Keratinocyte (primary cell): ENCODE measurements around the gene GDPD5. TPM values are rescaled to one million over a fixed set of nuclear protein-coding genes. Genes with fewer than 3 reads are reported as not detected.
"Not testable (repeated sequence)": the region's sequence is repeated elsewhere in the genome, so short reads cannot be mapped to it uniquely, and the experiment has no call there.

Experiments
- DNase-seq: peaks from one replicate; pipeline ENCODE4 v3.0.0-alpha.2; 2011; ENCODE audit warnings: low read depth, missing footprints, low spot score
- FAIRE-seq: peaks from 2 replicates; lab custom pipeline; 2011; peaks lifted over from hg19 to GRCh38; lab: Jason Lieb, UNC
- H2AFZ ChIP-seq: 2 replicates; pipeline ENCODE4 v1.6.0; 2012; ENCODE audit warnings: low read length, control low read depth, inconsistent platforms; ENCODE audit not compliant: control insufficient read depth
- H3K27ac ChIP-seq: 2 replicates; pipeline ENCODE4 v1.5.1; 2011; ENCODE audit warnings: low read length; ENCODE audit not compliant: control insufficient read depth, insufficient read depth
- H3K27me3 ChIP-seq: 3 replicates; pipeline ENCODE4 v1.6.0; 2011; ENCODE audit warnings: low read length; ENCODE audit not compliant: control insufficient read depth, insufficient read depth; ENCODE audit errors: extremely low read depth
- H3K36me3 ChIP-seq, 2 experiments: 2 replicates in 1 of 2; 3 replicates in 1 of 2; pipeline ENCODE4 v1.5.1; 2011; ENCODE audit warnings: low read length in 2 of 2, mild to moderate bottlenecking in 1 of 2; ENCODE audit not compliant: control insufficient read depth in 2 of 2, insufficient read depth in 2 of 2; ENCODE audit errors: extremely low read depth in 1 of 2
- H3K4me1 ChIP-seq: 3 replicates; pipeline ENCODE4 v1.5.1; 2011; ENCODE audit warnings: low read length; ENCODE audit not compliant: control insufficient read depth, insufficient read depth; ENCODE audit errors: extremely low read depth
- H3K4me2 ChIP-seq: 3 replicates; pipeline ENCODE4 v1.6.0; 2011; ENCODE audit warnings: low read depth, low read length; ENCODE audit not compliant: control insufficient read depth, insufficient read depth; ENCODE audit errors: extremely low read depth
- H3K4me3 ChIP-seq, 3 experiments: fragments of 200-600 bp in 1 of 3; sonication (generic) in 1 of 3; 2 replicates in 2 of 3; 3 replicates in 1 of 3; pipeline ENCODE4 v1.5.1; 2011 to 2016; ENCODE audit warnings: low read length in 3 of 3, mild to moderate bottlenecking in 3 of 3, control low read depth in 2 of 3, inconsistent platforms in 1 of 3, low read depth in 1 of 3, mixed read lengths in 1 of 3, mixed run types in 1 of 3, moderate library complexity in 1 of 3; ENCODE audit not compliant: control insufficient read depth in 2 of 3, insufficient read depth in 2 of 3; ENCODE audit errors: extremely low read depth in 1 of 3
- H3K79me2 ChIP-seq: 2 replicates; pipeline ENCODE4 v1.6.0; 2012; ENCODE audit warnings: low read length; ENCODE audit not compliant: control insufficient read depth, insufficient read depth
- H3K9ac ChIP-seq: 3 replicates; pipeline ENCODE4 v1.6.0; 2011; ENCODE audit warnings: low read length; ENCODE audit not compliant: control insufficient read depth, insufficient read depth; ENCODE audit errors: extremely low read depth
- H3K9me1 ChIP-seq: 3 replicates; pipeline ENCODE4 v1.6.0; 2011; ENCODE audit warnings: low read length; ENCODE audit not compliant: control insufficient read depth, insufficient read depth; ENCODE audit errors: extremely low read depth
- H3K9me3 ChIP-seq: 2 replicates; pipeline ENCODE4 v1.5.1; 2012; ENCODE audit warnings: low read depth, low read length; ENCODE audit not compliant: control insufficient read depth
- H4K20me1 ChIP-seq: 3 replicates; pipeline ENCODE4 v1.6.0; 2011; ENCODE audit warnings: low read length; ENCODE audit not compliant: control insufficient read depth, insufficient read depth; ENCODE audit errors: extremely low read depth
- CTCF ChIP-seq, 3 experiments: IDR thresholded peaks in 1 of 3; conservative IDR thresholded peaks in 1 of 3; optimal IDR thresholded peaks in 1 of 3; 2 replicates in 2 of 3; 3 replicates in 1 of 3; pipeline versions ENCODE3 to v1.5.1; 2011; ENCODE audit warnings: low read length in 3 of 3, mild to moderate bottlenecking in 3 of 3, moderate library complexity in 2 of 3, control low read depth in 1 of 3, inconsistent platforms in 1 of 3; ENCODE audit not compliant: insufficient read depth in 2 of 3; ENCODE audit errors: extremely low read depth in 1 of 3
- EZH2 ChIP-seq: IDR thresholded peaks from one replicate; pipeline ENCODE4 v1.6.1; 2012; ENCODE audit warnings: inconsistent platforms, mild to moderate bottlenecking, low read length, moderate library complexity
- dilution Hi-C: fragments of 300-500 bp; cut with MboI; formaldehyde crosslinking; loops from one replicate; pipeline ENCODE4 v1.7.0; 2020; ENCODE audit warnings: low sequenced_read_pairs; ENCODE audit not compliant: extremely low pct_ligation_motif_present
- polyA plus RNA-seq, 5 experiments: library from polyadenylated mRNA; depleted of rRNA in 3 of 5; stranded (reverse) in 3 of 5; stranded (forward) in 1 of 5; unstranded in 1 of 5; fragments of >200 nt; gene quantifications; 1 replicate in 1 of 5; 2 replicates in 3 of 5; 3 replicates in 1 of 5; pipeline versions ENCODE4 v1.2.1 to v1.2.3, GENCODE V29; 2011 to 2012; ENCODE audit warnings: missing spikeins in 2 of 5, low read depth in 1 of 5, low replicate concordance in 1 of 5

The GDPD5 gene
- polyA plus RNA-seq, 1 donor (not counting 4 experiments of a cell fraction or from before 2014, with no cell fraction given) = 2.1 TPM

DNA sequence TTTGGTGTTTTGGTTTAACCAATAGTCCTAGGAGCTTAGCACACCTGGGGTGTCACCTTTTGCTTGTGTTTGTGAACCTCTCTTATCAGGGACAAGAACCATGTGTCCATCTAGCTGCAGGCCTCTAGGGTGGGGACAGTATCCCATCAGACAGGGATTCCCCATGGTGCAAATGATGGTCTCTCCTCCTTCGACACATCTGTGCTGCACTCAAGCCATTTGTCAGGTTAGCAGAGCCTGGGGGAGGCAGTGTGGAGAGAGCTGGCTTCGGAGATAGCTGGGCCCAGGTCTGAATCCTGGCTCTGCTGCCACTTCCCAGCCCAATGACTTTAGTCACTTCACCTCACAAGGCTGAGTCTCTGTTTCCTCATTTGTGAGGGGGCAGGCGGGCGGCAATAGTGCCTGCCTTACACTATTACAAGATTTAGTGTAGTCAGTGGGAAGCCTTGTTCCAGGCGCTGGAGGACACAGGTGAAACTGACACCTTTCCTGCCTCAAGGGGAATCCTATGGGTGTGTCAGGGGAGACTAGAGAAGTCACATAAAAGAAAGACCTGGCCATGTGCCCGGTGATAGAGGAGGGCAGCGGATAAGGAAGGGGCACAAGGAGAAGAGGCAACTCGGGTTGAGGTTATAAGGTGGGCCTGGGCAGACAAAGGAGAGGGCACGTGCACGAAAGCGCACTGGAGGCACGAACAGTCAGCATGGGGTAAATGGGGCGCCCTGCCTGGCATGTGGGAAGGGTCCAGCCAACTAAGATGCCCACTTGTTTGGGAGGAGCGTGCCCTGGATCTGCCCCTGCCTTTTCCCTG is 105.3 kb downstream of the GDPD5 start:
- Histone ChIP-seq H2AFZ (no peak overlapping the region), H3K27ac (no peak overlapping the region), H3K4me2 (no peak overlapping the region), H3K4me3 (no peak overlapping the region), H4K20me1 (no peaks in the 10 kb centered on the region), H3K79me2 (no peaks in the 10 kb centered on the region), H3K9me3 (no peaks in the 10 kb centered on the region), H3K4me1 (peaks cover 15% of the 10 kb centered on the region), H3K27me3 (no peaks in the 10 kb centered on the region), H3K9me1 (no peaks in the 10 kb centered on the region), H3K36me3 (peaks cover 4 to 10% of the 10 kb centered on the region in 2 experiments), H3K9ac (no peak overlapping the region)
- DNase-seq (no peak), FAIRE-seq (no peak)
- dilution Hi-C loops = no loop called here
- TF ChIP-seq CTCF (optimal IDR thresholded peaks at IDR 0.05 in 1 of 3, IDR thresholded peaks at IDR 0.05 in 1 of 3, conservative IDR thresholded peaks at IDR 0.05 in 1 of 3; ENCODE audit: extremely low read depth in 1 of 3, insufficient read depth in 2 of 3, low read length in 3 of 3) = no peak
- no peak for TF ChIP-seq EZH2

DNA sequence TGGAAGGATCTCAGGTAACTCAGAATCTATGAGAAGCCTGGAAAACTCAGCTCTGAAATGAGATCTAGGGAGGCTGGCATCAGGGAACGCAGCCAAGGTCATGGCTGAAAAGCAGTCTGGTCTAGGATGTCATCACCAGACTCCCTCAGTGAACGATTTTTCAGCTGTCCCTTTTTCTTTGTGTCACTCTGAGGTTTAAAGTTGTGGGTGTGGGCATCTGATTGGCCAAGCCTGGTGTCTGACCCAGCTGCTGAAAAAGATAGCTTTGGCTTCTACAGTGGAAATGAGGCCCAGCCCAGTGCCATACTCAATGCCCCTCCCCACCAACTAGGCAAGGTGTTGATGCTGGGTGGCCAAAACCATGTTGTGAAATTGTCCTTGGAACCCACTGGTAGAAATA is 111.9 kb downstream of the GDPD5 start:
- dilution Hi-C loops = no loop called here
- Histone ChIP-seq H3K9me3 (no peaks in the 10 kb centered on the region), H3K9ac (no peak overlapping the region), H2AFZ (no peak overlapping the region), H3K4me1 (peaks cover 11% of the 10 kb centered on the region), H3K9me1 (no peaks in the 10 kb centered on the region), H3K36me3 (peaks cover 12 to 15% of the 10 kb centered on the region in 2 experiments), H3K27ac (no peak overlapping the region), H4K20me1 (no peaks in the 10 kb centered on the region), H3K27me3 (no peaks in the 10 kb centered on the region), H3K4me3 (no peak overlapping the region), H3K79me2 (no peaks in the 10 kb centered on the region), H3K4me2 (no peak overlapping the region)
- DNase-seq = no peak
- no peak for TF ChIP-seq EZH2
- TF ChIP-seq CTCF (optimal IDR thresholded peaks at IDR 0.05 in 1 of 3, IDR thresholded peaks at IDR 0.05 in 1 of 3, conservative IDR thresholded peaks at IDR 0.05 in 1 of 3; ENCODE audit: extremely low read depth in 1 of 3, insufficient read depth in 2 of 3, low read length in 3 of 3) = no peak
- no peak for FAIRE-seq

DNA sequence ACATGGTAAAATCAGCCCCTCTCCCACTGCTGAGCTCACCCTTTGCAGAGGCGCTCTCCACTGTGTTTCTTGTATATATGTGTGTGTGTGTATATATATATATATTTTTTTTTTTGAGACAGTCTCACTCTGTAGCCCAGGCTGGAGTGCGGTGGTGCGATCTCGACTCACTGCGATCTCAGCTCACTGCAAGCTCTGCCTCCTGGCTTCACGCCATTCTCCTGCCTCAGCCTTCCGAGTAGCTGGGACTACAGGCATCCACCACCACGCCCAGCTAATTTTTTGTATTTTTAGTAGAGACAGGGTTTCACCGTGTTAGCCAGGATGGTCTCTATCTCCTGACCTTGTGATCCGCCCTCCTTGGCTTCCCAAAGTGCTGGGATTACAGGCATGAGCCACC is 112.6 kb downstream of the GDPD5 start:
- FAIRE-seq, H3K27ac ChIP-seq, H3K9me3 ChIP-seq, H4K20me1 ChIP-seq, H3K4me1 ChIP-seq, H2AFZ ChIP-seq, H3K9me1 ChIP-seq, dilution Hi-C loops, DNase-seq, H3K4me3 ChIP-seq, H3K79me2 ChIP-seq, H3K4me2 ChIP-seq, H3K27me3 ChIP-seq, H3K9ac ChIP-seq: not testable (repeated sequence)
- H3K36me3 ChIP-seq = peaks cover 12 to 22% of the 10 kb centered on the region in 2 experiments
